LNCaP clone FGC (cell line): Measurements from ENCODE around the gene LYPLA2.

ENCODE experiments used
- DNase-seq: peaks from one replicate; pipeline ENCODE4 v3.0.0-alpha.2; 2011; ENCODE audit warnings: low read depth
- H3K4me3 ChIP-seq: 2 replicates; pipeline ENCODE4 v1.5.1; 2011; ENCODE audit warnings: mild to moderate bottlenecking, low read depth, low read length, control low read depth
- CTCF ChIP-seq: IDR thresholded peaks from 2 replicates; pipeline ENCODE4 v1.5.1; 2012; ENCODE audit warnings: mild to moderate bottlenecking; ENCODE audit not compliant: control insufficient read depth, insufficient read depth; ENCODE audit errors: extremely low read depth

The LYPLA2 gene

GRCh38 chr1:23768733-23769132 lies 22.2 kb upstream of the LYPLA2 start:
- TF ChIP-seq CTCF = no peak
- no peak overlapping the region for H3K4me3 ChIP-seq
- DNase-seq = no peak

GRCh38 chr1:23772049-23772853 lies 18.7 kb upstream of the LYPLA2 start:
- peak; percentile 73 for TF ChIP-seq CTCF
- no peak overlapping the region for H3K4me3 ChIP-seq
- no peak for DNase-seq

GRCh38 chr1:23772854-23773242 lies 18.1 kb upstream of the LYPLA2 start:
- no peak for TF ChIP-seq CTCF
- no peak overlapping the region for H3K4me3 ChIP-seq
- no peak for DNase-seq

GRCh38 chr1:23774174-23774880 lies 16.6 kb upstream of the LYPLA2 start:
- no peak overlapping the region for H3K4me3 ChIP-seq
- TF ChIP-seq CTCF = no peak

GRCh38 chr1:23776217-23776616 lies 14.7 kb upstream of the LYPLA2 start:
- no peak for DNase-seq
- no peak overlapping the region for H3K4me3 ChIP-seq
- no peak for TF ChIP-seq CTCF

More at GRCh38 chr1:23774174-23774880, 16.6 kb upstream of the LYPLA2 start:
- no peak for DNase-seq

- no peak for DNase-seq
Observed at GRCh38 chr1:23777979-23778814, 12.7 kb upstream of the LYPLA2 start, which contains the start of gene PITHD1. Gene PITHD1, plus strand, starts transcription at chr1:23778418. Its CDS starts 98 bp downstream, at chr1:23778516.

More at GRCh38 chr1:23777979-23778814, 12.7 kb upstream of the LYPLA2 start, which contains the start of gene PITHD1:
- no peak for TF ChIP-seq CTCF
- H3K4me3 ChIP-seq = peak within 1 kb of the TSS; percentile 86
